SK-N-SH treated with all-trans-retinoic acid at 6 μM for 48 hours (cell line): Measurements from ENCODE around the gene NAMPT.
"Not testable (repeated sequence)": the region's sequence is repeated elsewhere in the genome, so short reads cannot be mapped to it uniquely, and the experiment has no call there.

Experiments
- ATAC-seq: fragments of 200-7000 bp; cut with Tn5 transposase; 3 replicates; pipeline ENCODE4 v1.9.1; 2020; ENCODE audit warnings: mild to moderate bottlenecking, moderate library complexity
- BACH2 ChIP-seq: fragments of 250-450 bp; sonication (Bioruptor Pico); IDR thresholded peaks from 2 replicates; pipeline ENCODE4 v1.9.0; 2021; ENCODE audit warnings: mild to moderate bottlenecking, borderline replicate concordance
- CSDC2 ChIP-seq: fragments of 250-450 bp; sonication (Bioruptor Pico); IDR thresholded peaks from 2 replicates; pipeline ENCODE4 v1.5.0; 2020; ENCODE audit warnings: mild to moderate bottlenecking, moderate library complexity
- ESRRG ChIP-seq: fragments of 250-450 bp; sonication (Bioruptor Pico); IDR thresholded peaks from 2 replicates; pipeline ENCODE4 v1.6.1; 2021; ENCODE audit warnings: mild to moderate bottlenecking
- GLIS3 ChIP-seq: fragments of 250-450 bp; sonication (Bioruptor Pico); IDR thresholded peaks from 2 replicates; pipeline ENCODE4 v1.5.0; 2020; ENCODE audit warnings: mild to moderate bottlenecking, moderate library complexity
- ISL1 ChIP-seq: fragments of 250-450 bp; sonication (Bioruptor Pico); IDR thresholded peaks from 2 replicates; pipeline ENCODE4 v2.1.2; 2022; ENCODE audit warnings: mild to moderate bottlenecking, moderate library complexity
- OSR1 ChIP-seq: fragments of 250-450 bp; sonication (Bioruptor Pico); IDR thresholded peaks from 2 replicates; pipeline ENCODE4 v1.8.0; 2022; ENCODE audit warnings: moderate library complexity, mild to moderate bottlenecking, inconsistent platforms
- PPARA ChIP-seq: fragments of 250-450 bp; sonication (Bioruptor Pico); IDR thresholded peaks from 2 replicates; pipeline ENCODE4 v1.5.0; 2020; ENCODE audit warnings: mild to moderate bottlenecking, borderline replicate concordance
- RARB ChIP-seq: fragments of 250-450 bp; sonication (Bioruptor Pico); IDR thresholded peaks from 2 replicates; pipeline ENCODE4 v1.8.0; 2021; ENCODE audit warnings: mild to moderate bottlenecking, moderate library complexity
- SNAI2 ChIP-seq: fragments of 250-450 bp; sonication (Bioruptor Pico); IDR thresholded peaks from 2 replicates; pipeline ENCODE4 v1.5.0; 2020; ENCODE audit warnings: mild to moderate bottlenecking, moderate library complexity
- TCF4 ChIP-seq: fragments of 250-450 bp; sonication (Bioruptor Pico); IDR thresholded peaks from 2 replicates; pipeline ENCODE4 v1.8.0; 2021; ENCODE audit warnings: mild to moderate bottlenecking, moderate library complexity, borderline replicate concordance
- ZC3H10 ChIP-seq: fragments of 250-450 bp; sonication (Bioruptor Pico); IDR thresholded peaks from 2 replicates; pipeline ENCODE4 v1.5.1; 2021; ENCODE audit warnings: mild to moderate bottlenecking, moderate library complexity
- ZFP3 ChIP-seq: fragments of 250-450 bp; sonication (Bioruptor Pico); IDR thresholded peaks from 2 replicates; pipeline ENCODE4 v1.5.0; 2020; ENCODE audit warnings: mild to moderate bottlenecking, moderate library complexity
- ZNF565 ChIP-seq: fragments of 450-650 bp; formaldehyde crosslinking; conservative IDR thresholded peaks from 2 replicates; pipeline ENCODE4 v1.5.0; 2020; ENCODE audit warnings: low read depth, mild to moderate bottlenecking, moderate library complexity
- ZNF70 ChIP-seq: fragments of 450-650 bp; formaldehyde crosslinking; IDR thresholded peaks from 2 replicates; pipeline ENCODE4 v1.5.0; 2020; ENCODE audit warnings: mild to moderate bottlenecking, moderate library complexity
- ZNF8 ChIP-seq: fragments of 450-650 bp; formaldehyde crosslinking; IDR thresholded peaks from 2 replicates; pipeline ENCODE4 v1.5.0; 2020; ENCODE audit warnings: mild to moderate bottlenecking, moderate library complexity
- TF ChIP-seq, protein P1 (sequence below): fragments of 250-450 bp; sonication (Bioruptor Pico); IDR thresholded peaks from 2 replicates; pipeline ENCODE4 v1.8.0; 2021; ENCODE audit warnings: low read depth, mild to moderate bottlenecking, moderate library complexity, borderline replicate concordance
- TF ChIP-seq, protein P2 (sequence below): fragments of 250-450 bp; sonication (Bioruptor Pico); IDR thresholded peaks from 2 replicates; pipeline ENCODE4 v1.5.1; 2021; ENCODE audit warnings: mild to moderate bottlenecking, moderate library complexity
- TF ChIP-seq, protein P3 (sequence below): fragments of 250-450 bp; sonication (Bioruptor Pico); IDR thresholded peaks from 2 replicates; pipeline ENCODE4 v1.8.0; 2020; ENCODE audit warnings: mild to moderate bottlenecking, moderate library complexity, borderline replicate concordance
- TF ChIP-seq, protein P4 (sequence below): fragments of 250-450 bp; sonication (Bioruptor Pico); IDR thresholded peaks from 2 replicates; pipeline ENCODE4 v1.5.1; 2020; ENCODE audit warnings: low read depth, mild to moderate bottlenecking, moderate library complexity

The NAMPT gene

DNA sequence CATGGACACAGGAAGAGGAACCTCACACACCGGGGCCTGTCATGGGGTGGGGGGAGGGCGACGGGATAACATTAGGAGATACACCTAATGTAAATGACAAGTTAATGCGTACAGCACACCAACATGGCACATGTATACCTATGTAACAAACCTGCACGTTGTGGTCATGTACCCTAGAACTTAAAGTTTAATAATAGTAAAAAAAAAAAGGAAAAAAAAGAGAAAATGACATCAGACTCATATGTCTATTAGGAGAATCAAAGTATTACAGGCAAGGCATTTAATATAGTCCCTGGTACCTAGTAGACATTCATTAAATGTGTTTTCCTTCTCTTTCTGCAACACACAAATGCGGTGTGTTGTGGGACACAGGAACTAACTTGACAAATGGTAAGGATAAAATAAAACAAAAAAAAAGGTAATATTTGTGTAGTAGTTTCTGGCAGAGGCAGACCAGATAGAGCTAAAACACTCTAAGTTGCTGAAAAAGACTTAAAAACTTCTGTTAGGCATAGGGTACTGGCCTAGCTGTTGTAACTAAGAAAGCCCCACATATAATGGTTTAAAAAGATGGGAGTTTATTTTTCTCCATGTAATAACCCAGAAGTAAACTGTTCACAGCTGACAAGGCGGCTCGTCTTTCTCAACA is 68.8 kb downstream of the NAMPT start:
- peak; percentile 28 for ATAC-seq
- TF ChIP-seq, protein P1, sequence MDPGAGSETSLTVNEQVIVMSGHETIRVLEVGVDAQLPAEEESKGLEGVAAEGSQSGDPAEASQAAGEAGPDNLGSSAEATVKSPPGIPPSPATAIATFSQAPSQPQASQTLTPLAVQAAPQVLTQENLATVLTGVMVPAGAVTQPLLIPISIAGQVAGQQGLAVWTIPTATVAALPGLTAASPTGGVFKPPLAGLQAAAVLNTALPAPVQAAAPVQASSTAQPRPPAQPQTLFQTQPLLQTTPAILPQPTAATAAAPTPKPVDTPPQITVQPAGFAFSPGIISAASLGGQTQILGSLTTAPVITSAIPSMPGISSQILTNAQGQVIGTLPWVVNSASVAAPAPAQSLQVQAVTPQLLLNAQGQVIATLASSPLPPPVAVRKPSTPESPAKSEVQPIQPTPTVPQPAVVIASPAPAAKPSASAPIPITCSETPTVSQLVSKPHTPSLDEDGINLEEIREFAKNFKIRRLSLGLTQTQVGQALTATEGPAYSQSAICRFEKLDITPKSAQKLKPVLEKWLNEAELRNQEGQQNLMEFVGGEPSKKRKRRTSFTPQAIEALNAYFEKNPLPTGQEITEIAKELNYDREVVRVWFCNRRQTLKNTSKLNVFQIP, result no peak
- TF ChIP-seq CSDC2, result peak; percentile 40; the same call in 1 of the 2 replicates
- TF ChIP-seq OSR1 (CRISPR knock-in tag), result no peak
- TF ChIP-seq ISL1 (CRISPR knock-in tag), result no peak
- no peak for TF ChIP-seq ZNF70 (CRISPR knock-in tag)
- TF ChIP-seq, protein P2, sequence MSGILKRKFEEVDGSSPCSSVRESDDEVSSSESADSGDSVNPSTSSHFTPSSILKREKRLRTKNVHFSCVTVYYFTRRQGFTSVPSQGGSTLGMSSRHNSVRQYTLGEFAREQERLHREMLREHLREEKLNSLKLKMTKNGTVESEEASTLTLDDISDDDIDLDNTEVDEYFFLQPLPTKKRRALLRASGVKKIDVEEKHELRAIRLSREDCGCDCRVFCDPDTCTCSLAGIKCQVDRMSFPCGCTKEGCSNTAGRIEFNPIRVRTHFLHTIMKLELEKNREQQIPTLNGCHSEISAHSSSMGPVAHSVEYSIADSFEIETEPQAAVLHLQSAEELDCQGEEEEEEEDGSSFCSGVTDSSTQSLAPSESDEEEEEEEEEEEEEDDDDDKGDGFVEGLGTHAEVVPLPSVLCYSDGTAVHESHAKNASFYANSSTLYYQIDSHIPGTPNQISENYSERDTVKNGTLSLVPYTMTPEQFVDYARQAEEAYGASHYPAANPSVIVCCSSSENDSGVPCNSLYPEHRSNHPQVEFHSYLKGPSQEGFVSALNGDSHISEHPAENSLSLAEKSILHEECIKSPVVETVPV (CRISPR knock-in tag), result no peak
- TF ChIP-seq, all 23 proteins: peak for 1

DNA sequence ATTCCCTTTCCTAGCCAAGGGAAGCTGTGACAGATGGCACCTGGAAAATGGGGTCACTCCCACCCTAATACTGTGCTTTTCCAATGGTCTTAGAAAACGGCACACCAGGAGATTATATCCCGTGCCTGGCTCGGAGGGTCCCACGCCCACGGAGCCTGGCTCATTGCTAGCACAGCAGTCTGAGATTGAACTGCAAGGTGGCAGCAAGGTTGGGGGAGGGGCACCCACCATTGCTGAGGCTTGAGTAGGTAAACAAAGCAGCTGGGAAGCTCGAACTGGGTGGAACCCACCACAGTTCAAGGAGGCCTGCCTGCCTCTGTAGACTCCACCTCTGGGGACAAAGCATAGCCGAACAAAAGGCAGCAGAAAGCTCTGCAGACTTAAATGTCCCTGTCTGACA is 75.8 kb downstream of the NAMPT start:
- ATAC-seq, result not testable (repeated sequence)

DNA sequence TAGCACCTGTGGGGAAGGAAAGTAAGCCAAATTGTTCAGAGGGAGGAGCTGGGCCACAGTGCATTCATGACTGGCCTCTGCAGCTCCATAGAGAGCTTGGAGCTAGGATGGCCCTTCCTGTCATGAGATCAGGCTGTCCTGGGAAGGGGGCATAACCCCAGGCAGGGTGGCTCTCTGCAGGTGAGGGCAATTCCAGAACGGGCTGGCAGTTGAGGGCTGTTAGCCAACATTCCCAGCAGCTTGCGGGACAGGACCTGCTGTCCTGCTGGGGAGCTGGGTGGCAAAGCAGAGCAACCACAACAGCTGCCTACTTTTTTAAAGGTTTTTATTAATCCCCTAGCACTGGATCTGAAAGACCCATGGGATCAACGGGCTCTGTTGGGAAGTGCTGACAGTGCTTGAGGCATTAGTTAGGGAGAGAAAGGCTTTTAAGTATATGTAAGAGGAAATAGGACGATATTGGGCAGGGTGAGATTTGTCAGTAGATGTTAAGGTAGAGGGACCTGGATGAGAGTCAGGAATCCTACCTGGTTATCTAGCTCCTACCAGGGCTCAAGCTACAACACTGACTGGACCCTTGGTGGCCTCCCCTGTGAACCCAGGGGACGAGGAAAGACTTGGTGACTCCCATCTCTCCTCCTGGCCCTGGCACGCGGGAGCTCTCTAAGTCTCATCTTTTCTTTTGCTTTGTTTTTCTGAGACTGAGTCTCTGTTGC is 77.8 kb downstream of the NAMPT start:
- ATAC-seq, result no peak; the same call in 1 of the 3 replicates
- no peak for TF ChIP-seq ZNF8
- no peak for TF ChIP-seq ZNF565 (CRISPR knock-in tag)
- TF ChIP-seq SNAI2, result no peak
- TF ChIP-seq, protein P3, sequence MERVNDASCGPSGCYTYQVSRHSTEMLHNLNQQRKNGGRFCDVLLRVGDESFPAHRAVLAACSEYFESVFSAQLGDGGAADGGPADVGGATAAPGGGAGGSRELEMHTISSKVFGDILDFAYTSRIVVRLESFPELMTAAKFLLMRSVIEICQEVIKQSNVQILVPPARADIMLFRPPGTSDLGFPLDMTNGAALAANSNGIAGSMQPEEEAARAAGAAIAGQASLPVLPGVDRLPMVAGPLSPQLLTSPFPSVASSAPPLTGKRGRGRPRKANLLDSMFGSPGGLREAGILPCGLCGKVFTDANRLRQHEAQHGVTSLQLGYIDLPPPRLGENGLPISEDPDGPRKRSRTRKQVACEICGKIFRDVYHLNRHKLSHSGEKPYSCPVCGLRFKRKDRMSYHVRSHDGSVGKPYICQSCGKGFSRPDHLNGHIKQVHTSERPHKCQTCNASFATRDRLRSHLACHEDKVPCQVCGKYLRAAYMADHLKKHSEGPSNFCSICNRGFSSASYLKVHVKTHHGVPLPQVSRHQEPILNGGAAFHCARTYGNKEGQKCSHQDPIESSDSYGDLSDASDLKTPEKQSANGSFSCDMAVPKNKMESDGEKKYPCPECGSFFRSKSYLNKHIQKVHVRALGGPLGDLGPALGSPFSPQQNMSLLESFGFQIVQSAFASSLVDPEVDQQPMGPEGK (CRISPR knock-in tag), result no peak
- TF ChIP-seq, protein P2 (CRISPR knock-in tag), result no peak
- TF ChIP-seq ZFP3 (CRISPR knock-in tag), result no peak
- TF ChIP-seq ZC3H10 (CRISPR knock-in tag), result no peak
- TF ChIP-seq, protein P4, sequence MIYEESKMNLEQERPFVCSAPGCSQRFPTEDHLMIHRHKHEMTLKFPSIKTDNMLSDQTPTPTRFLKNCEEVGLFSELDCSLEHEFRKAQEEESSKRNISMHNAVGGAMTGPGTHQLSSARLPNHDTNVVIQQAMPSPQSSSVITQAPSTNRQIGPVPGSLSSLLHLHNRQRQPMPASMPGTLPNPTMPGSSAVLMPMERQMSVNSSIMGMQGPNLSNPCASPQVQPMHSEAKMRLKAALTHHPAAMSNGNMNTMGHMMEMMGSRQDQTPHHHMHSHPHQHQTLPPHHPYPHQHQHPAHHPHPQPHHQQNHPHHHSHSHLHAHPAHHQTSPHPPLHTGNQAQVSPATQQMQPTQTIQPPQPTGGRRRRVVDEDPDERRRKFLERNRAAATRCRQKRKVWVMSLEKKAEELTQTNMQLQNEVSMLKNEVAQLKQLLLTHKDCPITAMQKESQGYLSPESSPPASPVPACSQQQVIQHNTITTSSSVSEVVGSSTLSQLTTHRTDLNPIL (CRISPR knock-in tag), result no peak
- no peak for TF ChIP-seq BACH2
- TF ChIP-seq ISL1 (CRISPR knock-in tag), result no peak

DNA sequence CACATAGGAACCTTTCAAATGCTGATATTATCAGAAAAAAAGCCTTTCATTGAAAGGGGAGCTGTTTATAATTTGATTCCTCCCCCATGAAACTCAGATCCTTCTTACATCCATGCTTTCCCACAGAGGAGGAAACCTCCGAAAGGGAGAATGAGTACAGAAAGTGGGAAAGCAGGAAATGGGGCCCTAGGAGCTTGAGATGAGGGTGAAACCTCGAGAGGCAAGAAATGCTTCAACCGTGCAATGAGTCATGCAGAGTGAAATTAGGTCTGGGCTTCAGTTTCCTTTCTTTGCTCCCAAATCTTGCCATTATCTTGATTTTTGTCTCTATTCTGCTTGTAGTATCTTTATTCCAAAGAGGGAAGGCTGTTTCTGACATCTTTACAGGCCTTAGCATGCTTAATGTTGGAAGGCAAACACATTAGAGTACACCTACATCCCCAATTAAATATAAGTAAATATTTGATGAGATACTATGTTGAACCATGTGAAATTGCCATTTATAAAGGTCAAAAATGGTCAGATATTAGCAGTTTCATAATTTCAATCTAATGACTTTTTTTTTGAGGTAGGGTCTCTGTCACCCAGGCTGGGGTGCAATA is 79.1 kb downstream of the NAMPT start:
- ATAC-seq, result peak; percentile 54; the same call in 1 of the 3 replicates
- TF ChIP-seq CSDC2, result no peak
- no peak for TF ChIP-seq ESRRG
- TF ChIP-seq, protein P2 (CRISPR knock-in tag), result no peak
- TF ChIP-seq RARB (CRISPR knock-in tag), result no peak
- TF ChIP-seq ZFP3 (CRISPR knock-in tag), result no peak
- TF ChIP-seq PPARA, result no peak
- TF ChIP-seq TCF4, result no peak
- TF ChIP-seq BACH2, result no peak
- no peak for TF ChIP-seq SNAI2
- TF ChIP-seq, protein P4 (CRISPR knock-in tag), result no peak
- TF ChIP-seq GLIS3 (CRISPR knock-in tag), result no peak
- TF ChIP-seq ZC3H10 (CRISPR knock-in tag), result no peak
- no peak for TF ChIP-seq ZNF8
- TF ChIP-seq, protein P1, result no peak
